ENCODE measurements around the gene RRP1. TPM values are rescaled to one million over a fixed set of nuclear protein-coding genes. Genes with fewer than 3 reads are reported as not detected.

RRP1 gene
- total RNA-seq, 2 experiments from 2014 or later, result 50.3 to 55.0 TPM

- Histone ChIP-seq H4K20me1 (ENCODE audit: insufficient read depth, low read length) (no peaks in the 10 kb centered on the region), H3K4me2 (ENCODE audit: low read length) (no peak overlapping the region), H3K36me3 (ENCODE audit: insufficient read depth, low read length) (peaks cover 24% of the 10 kb centered on the region), H2AFZ (ENCODE audit: low read length) (no peak overlapping the region), H3K27ac (ENCODE audit: low read depth, low read length, poor library complexity, severe bottlenecking) (no peak overlapping the region), H3K9me3 (ENCODE audit: low read length) (no peaks in the 10 kb centered on the region), H3K9me2 (ENCODE audit: insufficient read depth, low read length) (no peaks in the 10 kb centered on the region), H3K4me3 (ENCODE audit: low read depth, low read length, poor library complexity, severe bottlenecking) (no peak overlapping the region), H3K4me1 (ENCODE audit: insufficient read depth, low read length, poor library complexity, severe bottlenecking) (no peaks in the 10 kb centered on the region), H3K79me2 (ENCODE audit: insufficient read depth, low read depth, low read length) (no peaks in the 10 kb centered on the region)
- BruUV-seq (replicated peaks), result TSS peak; percentile 37
- intact Hi-C loops (cut with micrococcal nuclease; ENCODE audit: unreplicated experiment), result no loop called here
- ChIA-PET CTCF (ENCODE audit: unreplicated experiment) (no interaction called here), POLR2A (no interaction called here)
- TF ChIP-seq, protein P1, sequence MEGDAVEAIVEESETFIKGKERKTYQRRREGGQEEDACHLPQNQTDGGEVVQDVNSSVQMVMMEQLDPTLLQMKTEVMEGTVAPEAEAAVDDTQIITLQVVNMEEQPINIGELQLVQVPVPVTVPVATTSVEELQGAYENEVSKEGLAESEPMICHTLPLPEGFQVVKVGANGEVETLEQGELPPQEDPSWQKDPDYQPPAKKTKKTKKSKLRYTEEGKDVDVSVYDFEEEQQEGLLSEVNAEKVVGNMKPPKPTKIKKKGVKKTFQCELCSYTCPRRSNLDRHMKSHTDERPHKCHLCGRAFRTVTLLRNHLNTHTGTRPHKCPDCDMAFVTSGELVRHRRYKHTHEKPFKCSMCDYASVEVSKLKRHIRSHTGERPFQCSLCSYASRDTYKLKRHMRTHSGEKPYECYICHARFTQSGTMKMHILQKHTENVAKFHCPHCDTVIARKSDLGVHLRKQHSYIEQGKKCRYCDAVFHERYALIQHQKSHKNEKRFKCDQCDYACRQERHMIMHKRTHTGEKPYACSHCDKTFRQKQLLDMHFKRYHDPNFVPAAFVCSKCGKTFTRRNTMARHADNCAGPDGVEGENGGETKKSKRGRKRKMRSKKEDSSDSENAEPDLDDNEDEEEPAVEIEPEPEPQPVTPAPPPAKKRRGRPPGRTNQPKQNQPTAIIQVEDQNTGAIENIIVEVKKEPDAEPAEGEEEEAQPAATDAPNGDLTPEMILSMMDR (conservative IDR thresholded peaks at IDR 0.05; ENCODE audit: low read length), result no peak
- no peak for TF ChIP-seq EZH2phosphoT487 (IDR thresholded peaks at IDR 0.05; ENCODE audit: borderline replicate concordance, low read depth, low read length)
- no peak for DNase-seq (ENCODE audit: low spot score)
Measured at GRCh38 chr21:43758811-43759210, 30.6 kb upstream of the RRP1 start.

- ChIA-PET POLR2A (no interaction called here), CTCF (ENCODE audit: unreplicated experiment) (no interaction called here)
- no peak overlapping the region for H3K27ac ChIP-seq (ENCODE audit: low read depth, low read length, poor library complexity, severe bottlenecking)
- no peak for DNase-seq (ENCODE audit: low spot score)
- no peaks in the 10 kb centered on the region for H3K9me2 ChIP-seq (ENCODE audit: insufficient read depth, low read length)
- H3K79me2 ChIP-seq (ENCODE audit: insufficient read depth, low read depth, low read length), result no peaks in the 10 kb centered on the region
- no peak overlapping the region for H2AFZ ChIP-seq (ENCODE audit: low read length)
- H3K4me3 ChIP-seq (ENCODE audit: low read depth, low read length, poor library complexity, severe bottlenecking), result no peak overlapping the region
- intact Hi-C loops (cut with micrococcal nuclease; ENCODE audit: unreplicated experiment), result no loop called here
- no peak for TF ChIP-seq EZH2phosphoT487 (IDR thresholded peaks at IDR 0.05; ENCODE audit: borderline replicate concordance, low read depth, low read length)
- TF ChIP-seq, protein P1 (conservative IDR thresholded peaks at IDR 0.05; ENCODE audit: low read length), result no peak
- H4K20me1 ChIP-seq (ENCODE audit: insufficient read depth, low read length), result no peaks in the 10 kb centered on the region
- H3K36me3 ChIP-seq (ENCODE audit: insufficient read depth, low read length), result peaks cover 16% of the 10 kb centered on the region
- no peak overlapping the region for H3K4me2 ChIP-seq (ENCODE audit: low read length)
- no peaks in the 10 kb centered on the region for H3K9me3 ChIP-seq (ENCODE audit: low read length)
- no peaks in the 10 kb centered on the region for H3K4me1 ChIP-seq (ENCODE audit: insufficient read depth, low read length, poor library complexity, severe bottlenecking)
- no TSS peak for BruUV-seq (replicated peaks)
Measured at GRCh38 chr21:43759651-43760050, 29.7 kb upstream of the RRP1 start.

DNA sequence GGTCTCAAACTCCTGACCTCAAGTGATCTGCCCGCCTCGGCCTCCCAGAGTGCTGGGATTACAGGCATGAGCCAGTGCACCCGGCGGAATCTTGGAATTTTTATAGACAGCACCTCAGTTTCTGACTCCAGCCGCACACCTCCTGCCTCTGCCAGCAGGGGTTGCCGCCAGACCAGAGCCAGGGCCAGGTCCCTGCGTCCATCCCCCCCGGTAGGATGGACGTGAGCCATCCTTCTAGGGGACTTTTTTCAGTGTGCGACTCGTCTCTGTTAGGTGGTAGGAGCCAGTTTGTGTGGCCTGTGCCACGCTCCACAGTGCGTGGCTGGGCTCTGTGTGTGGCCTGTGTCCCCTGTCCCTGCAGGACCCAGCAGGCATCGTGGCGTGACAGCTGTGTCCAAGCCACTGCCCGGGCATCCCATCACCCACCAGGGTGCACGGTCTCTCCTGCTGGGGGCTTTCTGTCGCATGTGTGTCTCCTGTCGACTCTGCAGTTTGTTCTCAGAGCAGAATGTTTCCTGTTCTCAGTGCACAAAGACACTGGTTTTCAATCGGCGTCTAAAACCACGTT, 28.9 kb upstream of the RRP1 start:
- POLR2A ChIA-PET, result no interaction called here
- H3K4me1 ChIP-seq (ENCODE audit: insufficient read depth, low read length, poor library complexity, severe bottlenecking), result no peaks in the 10 kb centered on the region
- H3K36me3 ChIP-seq (ENCODE audit: insufficient read depth, low read length), result peaks cover 7% of the 10 kb centered on the region
- no peak overlapping the region for H3K4me2 ChIP-seq (ENCODE audit: low read length)
- BruUV-seq (replicated peaks), result no TSS peak
- intact Hi-C loops (cut with micrococcal nuclease; ENCODE audit: unreplicated experiment), result no loop called here
- CTCF ChIA-PET (ENCODE audit: unreplicated experiment), result no interaction called here
- TF ChIP-seq, protein P1 (conservative IDR thresholded peaks at IDR 0.05; ENCODE audit: low read length), result no peak
- TF ChIP-seq EZH2phosphoT487 (IDR thresholded peaks at IDR 0.05; ENCODE audit: borderline replicate concordance, low read depth, low read length), result no peak
- DNase-seq (ENCODE audit: low spot score), result no peak
- H2AFZ ChIP-seq (ENCODE audit: low read length), result no peak overlapping the region
- H3K9me2 ChIP-seq (ENCODE audit: insufficient read depth, low read length), result no peaks in the 10 kb centered on the region
- no peak overlapping the region for H3K27ac ChIP-seq (ENCODE audit: low read depth, low read length, poor library complexity, severe bottlenecking)
- H3K9me3 ChIP-seq (ENCODE audit: low read length), result no peaks in the 10 kb centered on the region
- H3K4me3 ChIP-seq (ENCODE audit: low read depth, low read length, poor library complexity, severe bottlenecking), result no peak overlapping the region
- no peaks in the 10 kb centered on the region for H4K20me1 ChIP-seq (ENCODE audit: insufficient read depth, low read length)
- H3K79me2 ChIP-seq (ENCODE audit: insufficient read depth, low read depth, low read length), result no peaks in the 10 kb centered on the region

Measured in OCI-LY7 (cell line).